Choroid plexus epithelial cell (primary cell): ENCODE results near the gene NCKAP5.
A peak's percentile ranks its signal among the peaks of the same experiment; 100 is the strongest.

ENCODE experiments used
- DNase-seq: peaks from one replicate; pipeline ENCODE4 v3.0.0-alpha.2; 2010; ENCODE audit warnings: low read depth
- H3K4me3 ChIP-seq: 2 replicates; pipeline ENCODE4 v1.5.1; 2011; ENCODE audit warnings: low read depth, mild to moderate bottlenecking, control low read depth, low read length, moderate library complexity
- CTCF ChIP-seq: conservative IDR thresholded peaks from 2 replicates; pipeline ENCODE4 v1.5.1; 2011; ENCODE audit warnings: low read depth, mild to moderate bottlenecking, control low read depth, inconsistent platforms, low read length, moderate library complexity

The NCKAP5 gene

DNA sequence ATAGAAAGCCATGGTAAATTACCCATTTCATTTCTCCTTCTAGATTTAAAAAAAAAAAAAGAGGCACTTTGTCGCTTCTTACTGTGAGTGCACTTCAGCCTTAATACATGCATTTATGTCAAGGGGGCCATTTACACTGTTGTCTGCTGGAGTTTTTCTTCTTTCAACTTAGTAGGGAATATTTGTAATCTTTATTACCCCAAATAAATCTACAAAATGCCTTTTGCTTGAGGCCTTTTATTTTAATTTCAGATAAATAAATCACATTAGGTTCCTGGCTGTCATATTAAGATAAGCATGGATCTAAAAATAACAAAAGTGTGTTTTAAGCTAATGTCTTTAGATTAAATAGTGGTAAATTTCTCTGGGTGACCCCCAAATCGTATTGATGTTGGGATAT, 276.0 kb downstream of the NCKAP5 start:
- no peak overlapping the region for H3K4me3 ChIP-seq
- no peak for TF ChIP-seq CTCF
- no peak for DNase-seq

GRCh38 chr2:133287709-133288108, 280.6 kb downstream of the NCKAP5 start:
- H3K4me3 ChIP-seq, result no peak overlapping the region
- no peak for TF ChIP-seq CTCF
- DNase-seq, result peak; percentile 61

- peak; percentile 49 for DNase-seq
- H3K4me3 ChIP-seq, result no peak overlapping the region
- no peak for TF ChIP-seq CTCF
Observed at GRCh38 chr2:133286326-133286922, 281.8 kb downstream of the NCKAP5 start.

- no peak for TF ChIP-seq CTCF
Observed at GRCh38 chr2:133273031-133273430, 295.2 kb downstream of the NCKAP5 start.

GRCh38 chr2:133271105-133271504, 297.2 kb downstream of the NCKAP5 start:
- no peak overlapping the region for H3K4me3 ChIP-seq
- peak; percentile 59 for DNase-seq
- no peak for TF ChIP-seq CTCF

More at GRCh38 chr2:133273031-133273430, 295.2 kb downstream of the NCKAP5 start:
- H3K4me3 ChIP-seq, result no peak overlapping the region
- no peak for DNase-seq

DNA sequence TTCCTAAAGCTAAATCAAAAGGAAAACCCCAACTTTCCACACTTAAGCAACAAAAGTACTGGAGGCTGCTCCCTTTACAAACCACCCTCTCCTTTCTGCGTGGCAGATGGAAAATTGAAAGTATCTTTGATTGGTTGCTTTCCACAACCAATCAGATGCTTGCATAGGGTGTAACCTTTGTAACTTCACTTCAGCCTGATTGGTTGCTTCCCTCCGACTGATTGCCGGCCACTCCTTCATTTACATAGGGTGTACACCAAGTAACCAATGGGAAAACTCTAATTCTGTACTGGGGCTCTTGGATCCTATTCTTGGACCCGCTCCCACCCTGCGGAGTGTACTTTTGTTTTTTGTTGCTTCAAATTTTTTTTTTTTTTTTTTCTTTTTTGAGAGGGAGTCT, 297.7 kb downstream of the NCKAP5 start:
- TF ChIP-seq CTCF, result no peak
- H3K4me3 ChIP-seq, result no peak overlapping the region
- DNase-seq, result no peak

- no peak for TF ChIP-seq CTCF
- DNase-seq, result no peak
- peak overlapping the region; percentile 57 for H3K4me3 ChIP-seq
Observed at GRCh38 chr2:133266926-133267590, 301.2 kb downstream of the NCKAP5 start.
